Sciatic nerve (tissue), 2 donors: ENCODE measurements around the gene KRTAP2-2. TPM values are rescaled to one million over a fixed set of nuclear protein-coding genes. Genes with fewer than 3 reads are reported as not detected.
"Not testable (repeated sequence)": the region's sequence is repeated elsewhere in the genome, so short reads cannot be mapped to it uniquely, and the experiment has no call there.

Experiments used
- ATAC-seq: fragments of 200-7000 bp; cut with Tn5 transposase; one replicate; pipeline ENCODE4 v1.9.1; 2020; ENCODE audit warnings: mild to moderate bottlenecking, moderate library complexity
- DNase-seq: peaks from one replicate; pipeline ENCODE4 v3.0.0-alpha.2; 2020; ENCODE audit warnings: low spot score
- intact Hi-C: fragments of 100-400 bp; cut with DNase I; formaldehyde crosslinking; loops from one replicate; pipeline ENCODE4 v1.14.2; 2022
- total RNA-seq: library from RNA; stranded (reverse); fragmentation: NEBNext Ultra II Directional; extraction: Animal tissue kit (Norgen Biotek cat#: 25700); gene quantifications from one replicate; pipeline ENCODE4 v1.2.1, GENCODE V29; 2021
- donor health status: DM: no; HTN: no; CAD: no.
- donor health status: DM: no; HTN: no; CAD: no.

The KRTAP2-2 gene
- total RNA-seq, 1 donor from 2014 or later: not detected

- ATAC-seq (no peak), DNase-seq (no peak)
- intact Hi-C loops: no loop called here
These were observed 11.0 kb upstream of the KRTAP2-2 start, which contains the start of gene KRTAP2-4 for GRCh38 chr17:41065829-41066624. Gene KRTAP2-4, minus strand, starts transcription at chr17:41065879. Its CDS starts 34 bp downstream, at chr17:41065845.

- intact Hi-C loops, ATAC-seq: not testable (repeated sequence)
These were observed 10.1 kb upstream of the KRTAP2-2 start for GRCh38 chr17:41065016-41065689.

GRCh38 chr17:41064301-41064700, 9.3 kb upstream of the KRTAP2-2 start:
- intact Hi-C loops: no loop called here
- ATAC-seq: no peak
- no peak for DNase-seq

More at GRCh38 chr17:41065016-41065689, 10.1 kb upstream of the KRTAP2-2 start:
- not testable (repeated sequence) for DNase-seq

GRCh38 chr17:41063449-41063848, 8.4 kb upstream of the KRTAP2-2 start:
- no peak for DNase-seq

GRCh38 chr17:41061964-41062363, 6.9 kb upstream of the KRTAP2-2 start:
- DNase-seq (no peak), ATAC-seq (peak; percentile 67)
- intact Hi-C loops: no loop called here

More at GRCh38 chr17:41063449-41063848, 8.4 kb upstream of the KRTAP2-2 start:
- ATAC-seq: no peak
- intact Hi-C loops: no loop called here

- no peak for DNase-seq
- intact Hi-C loops: no loop called here
- no peak for ATAC-seq
These were observed 5.1 kb upstream of the KRTAP2-2 start, which contains the start of gene KRTAP2-3 for GRCh38 chr17:41060052-41060604. Gene KRTAP2-3, minus strand, starts transcription at chr17:41060114. Its CDS starts 64 bp downstream, at chr17:41060050.

GRCh38 chr17:41059276-41060051, 4.4 kb upstream of the KRTAP2-2 start:
- intact Hi-C loops, DNase-seq, ATAC-seq: not testable (repeated sequence)

GRCh38 chr17:41058741-41059140, 3.7 kb upstream of the KRTAP2-2 start:
- intact Hi-C loops: no loop called here
- ATAC-seq (no peak), DNase-seq (no peak)

- intact Hi-C loops: no loop called here
- no peak for ATAC-seq
- DNase-seq: no peak
These were observed 2.5 kb upstream of the KRTAP2-2 start for GRCh38 chr17:41057547-41057946.

GRCh38 chr17:41054556-41054955, 474 bp downstream of the KRTAP2-2 start:
- ATAC-seq, intact Hi-C loops, DNase-seq: not testable (repeated sequence)

- intact Hi-C loops: no loop called here
- DNase-seq (no peak), ATAC-seq (no peak)
These were observed 1.0 kb downstream of the KRTAP2-2 start for GRCh38 chr17:41054025-41054424.

- DNase-seq (no peak), ATAC-seq (no peak)
- intact Hi-C loops: no loop called here
These were observed 2.5 kb downstream of the KRTAP2-2 start for GRCh38 chr17:41052566-41052965.

GRCh38 chr17:41049110-41049509, 5.9 kb downstream of the KRTAP2-2 start:
- ATAC-seq: no peak
- intact Hi-C loops: no loop called here

GRCh38 chr17:41048441-41048840, 6.6 kb downstream of the KRTAP2-2 start:
- ATAC-seq: no peak

More at GRCh38 chr17:41049110-41049509, 5.9 kb downstream of the KRTAP2-2 start:
- no peak for DNase-seq

GRCh38 chr17:41046735-41047465, 8.1 kb downstream of the KRTAP2-2 start, which contains the start of gene KRTAP2-1:
Gene KRTAP2-1, minus strand, starts transcription at chr17:41047316. Its CDS starts 49 bp downstream, at chr17:41047267.
- not testable (repeated sequence) for ATAC-seq

More at GRCh38 chr17:41048441-41048840, 6.6 kb downstream of the KRTAP2-2 start:
- intact Hi-C loops: no loop called here
- DNase-seq: no peak

GRCh38 chr17:41042953-41043352, 12.1 kb downstream of the KRTAP2-2 start:
- ATAC-seq (no peak), DNase-seq (no peak)
- intact Hi-C loops: no loop called here

More at GRCh38 chr17:41046735-41047465, 8.1 kb downstream of the KRTAP2-2 start, which contains the start of gene KRTAP2-1:
- intact Hi-C loops, DNase-seq: not testable (repeated sequence)

GRCh38 chr17:41040783-41041571, 14.1 kb downstream of the KRTAP2-2 start, which contains the start of gene KRTAP1-1:
Gene KRTAP1-1, minus strand, starts transcription at chr17:41041450. Its CDS starts 53 bp downstream, at chr17:41041397.
- intact Hi-C loops, ATAC-seq: not testable (repeated sequence)

More at GRCh38 chr17:41040783-41041571, 14.1 kb downstream of the KRTAP2-2 start, which contains the start of gene KRTAP1-1:
- DNase-seq: not testable (repeated sequence)
